Nephron progenitor cell (in vitro differentiated cells): Measurements from ENCODE around the gene REEP1.

Experiments used
- DNase-seq: peaks from one replicate; pipeline ENCODE4 v3.0.0; 2021
- H3K27ac Mint-ChIP-seq: 2 replicates; pipeline ENCODE4 v1.8.0; 2021; ENCODE audit warnings: mild to moderate bottlenecking, moderate library complexity, mixed read lengths
- H3K27me3 Mint-ChIP-seq: 2 replicates; pipeline ENCODE4 v1.8.0; 2021; ENCODE audit warnings: mild to moderate bottlenecking, low read depth, mixed read lengths; ENCODE audit not compliant: poor library complexity
- H3K36me3 Mint-ChIP-seq: 2 replicates; pipeline ENCODE4 v1.8.0; 2021; ENCODE audit warnings: low read depth, mixed read lengths
- H3K4me1 Mint-ChIP-seq: 2 replicates; pipeline ENCODE4 v1.8.0; 2021; ENCODE audit warnings: mixed read lengths
- H3K4me3 Mint-ChIP-seq: 2 replicates; pipeline ENCODE4 v1.8.0; 2021; ENCODE audit warnings: mild to moderate bottlenecking, moderate library complexity, mixed read lengths
- H3K9me3 Mint-ChIP-seq: 2 replicates; pipeline ENCODE4 v1.8.0; 2021; ENCODE audit warnings: mild to moderate bottlenecking, moderate library complexity, mixed read lengths
- TF ChIP-seq, protein P1 (sequence below): fragments of 200-600 bp; sonication (generic); IDR thresholded peaks from 2 replicates; pipeline ENCODE4 v1.5.0; 2021; ENCODE audit warnings: antibody characterized with exemption

The REEP1 gene

DNA sequence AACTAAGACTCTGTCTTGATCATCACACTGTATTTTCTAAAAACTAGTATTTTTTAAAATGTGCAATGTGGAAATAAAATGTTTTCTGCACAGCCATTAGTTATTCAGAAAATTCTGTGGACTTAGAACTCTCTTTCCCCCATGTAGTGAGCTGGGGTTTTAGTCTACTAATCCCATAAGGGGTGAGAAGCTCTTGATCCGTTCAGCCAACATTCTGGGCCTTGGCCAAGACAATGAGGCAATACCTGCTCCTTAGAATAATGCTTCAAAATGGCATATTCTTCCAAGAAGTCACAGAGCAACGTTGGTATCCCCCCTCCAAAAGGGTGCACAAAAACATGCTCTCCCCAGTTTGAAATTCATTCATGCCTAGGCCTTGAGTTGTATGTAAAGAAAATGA, 4.0 kb downstream of the REEP1 start:
- Mint-ChIP-seq H3K4me1 (peaks cover 36% of the 10 kb centered on the region), H3K4me3 (no peak overlapping the region), H3K36me3 (no peaks in the 10 kb centered on the region), H3K9me3 (peaks cover 11% of the 10 kb centered on the region), H3K27ac (no peak overlapping the region), H3K27me3 (peaks cover 71% of the 10 kb centered on the region)
- TF ChIP-seq, protein P1, sequence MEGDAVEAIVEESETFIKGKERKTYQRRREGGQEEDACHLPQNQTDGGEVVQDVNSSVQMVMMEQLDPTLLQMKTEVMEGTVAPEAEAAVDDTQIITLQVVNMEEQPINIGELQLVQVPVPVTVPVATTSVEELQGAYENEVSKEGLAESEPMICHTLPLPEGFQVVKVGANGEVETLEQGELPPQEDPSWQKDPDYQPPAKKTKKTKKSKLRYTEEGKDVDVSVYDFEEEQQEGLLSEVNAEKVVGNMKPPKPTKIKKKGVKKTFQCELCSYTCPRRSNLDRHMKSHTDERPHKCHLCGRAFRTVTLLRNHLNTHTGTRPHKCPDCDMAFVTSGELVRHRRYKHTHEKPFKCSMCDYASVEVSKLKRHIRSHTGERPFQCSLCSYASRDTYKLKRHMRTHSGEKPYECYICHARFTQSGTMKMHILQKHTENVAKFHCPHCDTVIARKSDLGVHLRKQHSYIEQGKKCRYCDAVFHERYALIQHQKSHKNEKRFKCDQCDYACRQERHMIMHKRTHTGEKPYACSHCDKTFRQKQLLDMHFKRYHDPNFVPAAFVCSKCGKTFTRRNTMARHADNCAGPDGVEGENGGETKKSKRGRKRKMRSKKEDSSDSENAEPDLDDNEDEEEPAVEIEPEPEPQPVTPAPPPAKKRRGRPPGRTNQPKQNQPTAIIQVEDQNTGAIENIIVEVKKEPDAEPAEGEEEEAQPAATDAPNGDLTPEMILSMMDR = no peak
- no peak for DNase-seq

DNA sequence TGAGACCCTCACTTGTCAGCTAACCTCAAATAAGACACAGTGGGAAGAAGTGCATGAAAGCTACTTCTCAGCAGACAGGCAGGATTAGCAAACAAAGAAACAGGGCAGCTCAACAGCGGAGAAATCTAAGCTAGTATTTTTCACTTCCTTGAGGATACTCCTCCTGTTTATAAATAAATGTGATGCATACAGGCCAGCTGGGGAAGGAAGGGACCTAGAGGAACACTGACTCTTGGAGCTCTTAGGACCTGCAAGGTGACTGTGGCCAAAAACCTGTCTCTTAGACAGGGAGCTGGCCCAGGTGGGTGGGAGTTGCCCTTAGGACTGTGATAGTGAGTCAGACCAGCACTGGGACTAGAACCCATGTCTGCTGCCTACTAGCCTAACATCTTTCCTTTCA, 4.8 kb downstream of the REEP1 start:
- H3K36me3 Mint-ChIP-seq = no peaks in the 10 kb centered on the region
- no peak for DNase-seq
- TF ChIP-seq, protein P1 = no peak
- no peak overlapping the region for H3K4me3 Mint-ChIP-seq
- H3K27me3 Mint-ChIP-seq = peaks cover 67% of the 10 kb centered on the region
- H3K9me3 Mint-ChIP-seq = peaks cover 15% of the 10 kb centered on the region
- no peak overlapping the region for H3K27ac Mint-ChIP-seq
- H3K4me1 Mint-ChIP-seq = peaks cover 31% of the 10 kb centered on the region

DNA sequence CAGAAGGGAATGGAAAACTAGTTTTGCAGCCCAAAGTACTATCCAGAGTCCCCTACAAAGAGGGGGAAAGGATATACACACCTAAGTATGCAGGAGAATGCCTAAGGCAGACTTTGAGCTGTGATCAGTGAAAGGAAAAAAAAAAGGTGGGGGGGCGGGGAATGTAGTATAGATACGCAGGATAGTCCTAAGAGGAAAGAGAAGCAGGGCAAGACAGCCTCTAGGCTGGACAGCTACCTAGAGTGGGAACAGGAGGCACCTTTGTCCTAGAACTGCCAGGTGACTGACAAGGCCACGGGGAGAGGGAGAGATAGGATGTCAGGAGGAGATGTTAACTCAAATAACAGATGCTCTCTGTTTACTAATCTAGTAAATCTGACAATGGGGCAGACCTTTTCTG, 6.0 kb downstream of the REEP1 start:
- Mint-ChIP-seq H3K27me3 (peaks cover 62% of the 10 kb centered on the region), H3K4me3 (no peak overlapping the region), H3K27ac (no peak overlapping the region), H3K4me1 (peaks cover 25% of the 10 kb centered on the region), H3K36me3 (no peaks in the 10 kb centered on the region), H3K9me3 (peaks cover 19% of the 10 kb centered on the region)
- TF ChIP-seq, protein P1 = no peak
- DNase-seq = no peak

DNA sequence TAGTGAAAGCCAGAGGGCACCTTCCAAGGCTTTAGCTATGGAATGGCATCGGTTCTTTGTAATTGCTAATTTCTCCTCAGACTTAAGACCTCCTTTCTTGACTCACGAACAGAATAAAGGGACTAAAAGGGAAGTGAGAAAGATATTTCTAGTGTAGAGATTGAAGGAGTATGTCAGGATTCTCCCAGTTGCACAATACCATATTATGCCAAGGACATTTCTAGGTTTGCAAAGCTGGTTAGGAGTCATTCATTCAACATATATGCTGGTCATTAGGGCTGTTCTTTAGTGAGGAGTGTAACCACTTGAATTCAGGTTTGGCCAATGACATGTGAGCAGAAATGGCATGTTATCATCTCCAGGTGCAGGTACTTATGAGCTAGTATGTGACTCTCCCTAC, 7.4 kb downstream of the REEP1 start:
- Mint-ChIP-seq H3K4me1 (peaks cover 18% of the 10 kb centered on the region), H3K4me3 (no peak overlapping the region), H3K9me3 (peaks cover 19% of the 10 kb centered on the region), H3K36me3 (no peaks in the 10 kb centered on the region), H3K27me3 (peaks cover 52% of the 10 kb centered on the region), H3K27ac (no peak overlapping the region)
- TF ChIP-seq, protein P1 = no peak
- no peak for DNase-seq

DNA sequence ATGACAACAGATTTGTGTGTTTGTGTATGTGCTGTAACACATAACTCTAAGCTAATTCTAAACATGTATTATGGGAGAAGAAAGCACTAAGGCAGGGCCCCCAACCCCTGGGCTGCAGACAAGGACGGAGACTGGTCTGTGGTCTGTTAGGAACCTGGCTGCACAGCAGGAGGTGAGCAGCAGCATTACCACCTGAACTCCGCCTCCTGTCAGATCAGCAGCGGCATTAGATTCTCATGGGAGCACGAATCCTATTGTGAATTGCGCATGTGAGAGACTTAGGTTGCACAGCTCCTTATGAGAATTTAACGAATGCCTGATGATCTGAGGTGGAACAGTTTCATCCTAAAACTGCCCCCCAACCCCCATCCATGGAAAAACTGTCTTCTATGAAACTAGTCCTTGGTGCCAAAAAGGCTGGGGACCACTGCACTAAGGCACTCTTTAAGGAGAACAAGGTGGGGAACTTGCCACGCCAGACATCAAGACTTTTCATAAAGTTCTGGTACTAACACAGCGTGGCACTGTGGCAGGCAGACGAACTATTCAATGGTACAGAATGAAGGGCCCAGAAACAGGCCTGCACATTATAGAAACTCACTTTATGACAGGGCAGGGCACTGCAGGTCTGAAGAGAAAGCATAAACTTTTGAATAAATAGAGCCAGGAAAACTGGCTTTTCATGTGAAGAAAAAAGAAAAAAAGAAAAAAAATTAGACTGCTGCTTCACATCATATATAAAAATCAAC, 14.0 kb downstream of the REEP1 start:
- TF ChIP-seq, protein P1 = no peak
- Mint-ChIP-seq H3K36me3 (no peaks in the 10 kb centered on the region), H3K27ac (no peak overlapping the region), H3K9me3 (peaks cover 9% of the 10 kb centered on the region), H3K4me1 (no peaks in the 10 kb centered on the region), H3K4me3 (no peak overlapping the region), H3K27me3 (peaks cover 35% of the 10 kb centered on the region)
- no peak for DNase-seq
